ENCODE results near the gene NSUN2.
A peak's percentile ranks its signal among the peaks of the same experiment; 100 is the strongest.
"Not testable (repeated sequence)": the region's sequence is repeated elsewhere in the genome, so short reads cannot be mapped to it uniquely, and the experiment has no call there.

NSUN2 gene

DNA sequence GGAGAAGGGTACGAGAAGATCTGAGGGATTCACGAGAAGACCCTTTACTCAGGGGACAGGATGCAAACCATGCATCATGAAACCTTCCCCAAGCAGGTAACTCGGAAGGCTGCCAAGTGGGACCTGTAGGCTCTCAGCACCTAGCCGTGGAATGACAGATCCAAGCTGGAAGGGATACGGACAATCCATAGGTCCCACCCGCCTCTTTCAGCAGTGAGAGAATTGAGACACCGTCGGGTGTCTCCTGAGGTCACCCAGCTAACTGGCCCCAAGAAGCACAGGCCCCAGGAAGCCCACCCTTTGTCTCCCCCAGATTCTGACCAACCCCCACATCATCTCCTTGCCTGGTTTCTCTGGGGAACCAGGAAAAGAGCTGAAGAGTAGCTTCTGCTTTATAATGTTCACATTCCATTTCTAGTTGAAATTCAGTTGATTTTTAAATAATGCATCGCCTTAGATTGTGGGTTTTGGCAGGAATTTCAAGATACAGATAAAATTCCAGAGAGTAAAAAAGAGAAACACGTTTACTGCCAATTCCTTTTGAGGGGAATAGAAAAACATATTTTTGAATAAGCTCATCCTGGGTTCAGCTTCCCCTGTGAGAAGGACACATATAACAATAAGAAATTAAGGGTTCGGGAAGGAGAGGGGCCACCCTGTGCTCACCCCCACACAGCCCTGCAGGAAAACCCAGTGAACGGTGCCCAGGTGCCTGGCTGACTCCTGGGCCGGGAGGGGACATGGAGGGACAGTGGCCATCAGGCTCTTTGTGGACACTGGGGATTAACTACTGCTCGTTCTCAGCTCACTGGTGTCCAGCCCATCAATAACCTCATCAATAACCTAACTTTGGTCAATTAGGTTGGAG, 51.1 kb downstream of the NSUN2 start:
- no peak for DNase-seq

DNA sequence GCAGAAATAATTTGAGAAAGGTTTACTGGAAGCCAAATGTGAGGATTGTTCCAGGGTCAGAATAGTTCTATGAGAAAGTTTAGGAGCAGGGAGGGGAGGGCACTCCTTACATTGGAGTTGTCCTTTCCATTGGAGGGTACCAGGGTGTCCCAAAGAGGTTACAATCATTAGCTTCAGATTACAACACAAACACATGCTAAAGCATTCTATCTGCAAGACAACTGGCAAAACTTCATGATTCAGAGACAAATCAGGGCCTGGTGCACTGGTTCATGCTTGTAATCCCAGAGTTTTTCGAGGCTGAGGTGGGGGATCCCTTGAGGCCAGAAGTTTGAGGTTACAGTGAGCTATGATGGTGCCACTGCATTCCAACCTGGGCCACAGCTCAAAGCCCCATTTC, 51.8 kb downstream of the NSUN2 start:
- DNase-seq: no peak

DNA sequence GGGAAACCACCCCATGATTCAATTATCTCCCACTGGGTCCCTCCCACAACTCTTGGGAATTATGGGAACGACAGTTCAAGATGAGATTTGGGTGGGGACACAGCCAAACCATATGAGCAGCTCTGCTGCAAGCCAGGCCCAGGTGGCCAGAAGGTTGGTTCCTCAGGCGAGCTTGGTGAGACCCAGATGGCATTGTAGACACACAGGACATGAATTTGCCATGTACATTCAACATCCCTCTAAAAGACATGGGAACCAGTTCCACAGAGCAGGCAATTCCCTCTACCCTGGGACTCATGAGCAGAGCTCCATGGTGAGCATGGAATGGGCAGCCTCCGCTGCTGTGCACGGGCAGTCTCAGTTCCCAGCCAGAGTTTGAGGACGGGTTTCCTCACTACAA, 53.3 kb downstream of the NSUN2 start:
- no peak for DNase-seq

DNA sequence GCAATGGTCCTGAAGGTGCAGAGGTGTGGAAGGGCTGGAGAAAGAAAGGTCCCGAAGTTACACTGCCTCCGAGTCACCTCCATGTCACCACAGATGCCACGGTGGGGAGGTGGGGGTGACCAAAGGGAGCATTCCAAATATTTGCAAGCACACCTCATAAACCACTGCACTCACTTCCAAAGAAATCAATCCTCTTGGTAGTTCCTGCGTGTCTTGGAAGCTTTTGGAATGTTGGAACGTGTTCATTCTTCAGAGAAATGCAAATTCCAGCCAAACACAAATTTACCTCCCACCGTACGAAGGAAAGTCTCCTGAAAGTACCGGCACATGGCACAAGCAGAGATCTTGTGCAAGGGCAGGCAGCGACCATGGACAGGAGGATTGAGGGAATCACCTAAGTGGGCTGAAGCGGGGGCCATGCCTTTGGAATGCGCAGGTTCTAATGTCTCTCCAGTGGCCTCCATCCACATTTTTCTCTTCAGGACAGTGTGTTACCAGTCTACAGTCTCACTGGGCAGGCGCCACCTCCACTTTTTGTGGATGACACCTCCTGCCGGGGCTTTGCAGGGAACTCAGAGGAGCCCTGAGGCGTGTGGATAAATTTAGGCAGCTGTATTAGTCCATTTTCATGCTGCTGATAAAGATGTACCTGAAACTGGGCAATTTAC, 54.0 kb downstream of the NSUN2 start:
- DNase-seq: no peak

DNA sequence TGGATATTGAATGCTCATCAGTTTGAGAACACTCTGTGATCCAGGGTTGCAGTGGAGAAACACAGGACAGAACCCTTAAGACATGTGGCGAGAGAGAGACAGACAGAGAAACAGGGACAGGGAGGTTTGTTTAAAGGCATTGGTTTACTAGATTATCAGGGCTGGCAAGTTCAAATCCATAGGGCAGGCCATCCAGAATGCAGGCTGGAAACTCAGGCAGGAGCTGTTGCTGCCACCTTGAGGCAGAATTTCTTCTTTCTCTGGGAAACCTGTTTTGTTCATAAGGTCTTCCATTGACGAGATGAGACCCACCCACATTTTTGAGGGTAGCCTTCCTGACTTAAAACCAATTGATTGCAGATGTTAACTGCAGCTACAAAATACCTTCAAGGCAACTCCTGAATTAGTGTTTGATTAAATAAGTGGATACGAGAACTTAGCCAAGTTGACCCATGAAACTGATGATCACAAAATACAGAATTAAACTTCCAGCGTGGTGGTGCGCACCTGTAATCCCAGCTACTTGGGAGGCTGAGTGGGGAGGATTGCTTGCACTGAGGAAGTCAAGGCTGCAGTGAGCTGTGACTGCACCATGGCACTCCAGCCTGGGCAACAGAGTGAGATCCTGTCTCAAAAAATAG, 55.9 kb downstream of the NSUN2 start:
- peak in 1 of 2 donors; percentile 22 for DNase-seq

DNA sequence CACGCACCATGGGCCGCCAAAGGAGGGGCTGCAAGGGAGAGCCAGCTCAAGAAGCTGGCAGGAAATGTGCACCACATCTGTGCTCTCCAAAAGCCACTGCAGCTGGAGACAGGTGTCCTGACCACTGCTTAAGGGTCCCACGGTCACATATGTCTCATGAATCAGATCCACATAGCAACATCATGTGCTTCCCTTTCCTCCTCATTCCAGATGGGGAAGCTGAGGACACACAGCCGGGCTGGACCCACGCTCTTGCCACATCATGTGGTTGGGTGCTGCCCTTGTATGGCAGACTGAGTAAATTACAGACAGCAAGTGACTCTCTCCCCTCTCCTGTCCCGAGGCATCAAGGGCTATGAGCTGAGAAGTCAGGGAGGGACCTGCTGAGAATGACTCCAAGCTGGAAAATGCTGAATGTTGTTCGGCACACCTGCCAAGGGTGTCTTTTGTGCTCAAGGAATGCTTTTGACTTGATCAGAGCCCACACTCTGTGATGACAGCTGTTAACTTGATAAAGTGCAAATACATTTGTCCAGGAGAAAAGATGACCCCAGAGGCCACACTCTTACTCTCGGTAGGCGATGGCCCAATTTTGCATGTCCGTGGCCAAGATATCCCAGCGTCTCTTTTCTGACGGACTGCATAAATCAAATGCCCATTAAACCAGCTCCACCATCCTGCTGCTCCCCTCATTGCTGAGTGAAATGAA, 58.2 kb downstream of the NSUN2 start:
- DNase-seq: no peak

DNA sequence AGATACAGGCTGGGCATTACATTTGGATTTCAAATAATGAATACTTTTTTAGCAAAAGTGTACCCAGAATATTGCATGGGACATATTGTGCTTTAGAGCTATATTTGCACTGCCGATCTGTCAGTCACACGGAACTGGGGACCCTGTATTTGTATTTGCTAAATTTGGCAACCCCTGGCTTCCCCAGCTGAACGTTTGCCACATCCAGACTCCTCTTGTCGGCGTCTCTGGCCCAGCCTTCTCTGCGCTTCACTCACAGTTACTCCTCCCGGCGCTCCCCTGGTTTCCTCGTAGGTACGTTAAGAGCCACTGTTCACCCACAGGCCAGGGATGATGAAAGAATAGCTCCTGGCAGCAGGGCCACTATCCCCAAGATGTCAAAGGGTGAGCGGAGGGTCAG, 58.7 kb downstream of the NSUN2 start:
- no peak for DNase-seq

DNA sequence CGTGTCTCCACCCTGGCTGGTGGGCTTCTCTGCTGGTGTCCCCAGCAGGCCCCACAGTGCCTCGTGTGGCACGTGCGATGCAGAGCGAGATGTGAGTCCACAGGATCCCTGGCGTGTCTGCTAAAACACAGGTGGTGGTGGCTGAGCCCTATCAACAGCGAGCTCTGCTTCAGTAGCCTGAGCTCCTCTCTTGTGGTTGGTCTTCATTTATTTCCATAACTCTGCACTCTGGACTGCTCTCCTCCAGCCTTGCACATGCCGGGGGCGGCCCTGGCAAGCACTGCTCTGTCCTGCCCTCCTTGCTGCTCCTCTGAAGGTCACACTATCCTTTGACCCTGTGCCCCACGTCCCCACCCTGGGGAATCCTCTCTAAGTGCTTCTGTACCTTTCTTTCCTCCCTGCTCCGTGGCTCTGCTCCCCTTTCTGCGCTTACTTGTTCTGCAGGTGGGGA, 59.2 kb downstream of the NSUN2 start:
- no peak for DNase-seq

DNA sequence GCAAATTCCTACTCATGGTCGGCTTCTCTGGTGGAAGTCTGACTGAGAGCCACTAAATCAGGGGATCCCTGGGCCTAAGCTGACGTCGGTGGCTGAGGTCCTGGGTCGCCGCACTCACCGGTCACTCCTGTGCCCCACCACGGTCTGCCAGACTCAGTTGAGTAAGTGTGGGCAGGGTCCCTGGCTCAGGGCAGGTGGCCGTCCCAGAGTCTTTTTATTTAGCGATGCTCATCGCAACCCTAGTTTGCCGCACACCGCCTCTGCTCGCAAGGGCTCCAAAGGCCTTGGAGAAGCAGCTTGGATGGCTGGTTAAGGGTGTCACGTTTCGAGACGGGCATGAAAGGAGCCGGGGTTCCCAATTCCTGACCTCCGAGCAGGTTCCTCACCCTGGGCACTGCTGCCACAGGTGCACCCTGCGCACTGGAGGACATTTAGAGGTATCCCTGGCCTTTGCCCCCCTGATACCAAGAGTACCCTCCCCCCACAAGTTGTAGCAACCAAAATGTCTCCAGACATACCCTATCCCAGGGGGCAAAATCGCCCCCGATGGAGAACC, 59.9 kb downstream of the NSUN2 start:
- no peak for DNase-seq

DNA sequence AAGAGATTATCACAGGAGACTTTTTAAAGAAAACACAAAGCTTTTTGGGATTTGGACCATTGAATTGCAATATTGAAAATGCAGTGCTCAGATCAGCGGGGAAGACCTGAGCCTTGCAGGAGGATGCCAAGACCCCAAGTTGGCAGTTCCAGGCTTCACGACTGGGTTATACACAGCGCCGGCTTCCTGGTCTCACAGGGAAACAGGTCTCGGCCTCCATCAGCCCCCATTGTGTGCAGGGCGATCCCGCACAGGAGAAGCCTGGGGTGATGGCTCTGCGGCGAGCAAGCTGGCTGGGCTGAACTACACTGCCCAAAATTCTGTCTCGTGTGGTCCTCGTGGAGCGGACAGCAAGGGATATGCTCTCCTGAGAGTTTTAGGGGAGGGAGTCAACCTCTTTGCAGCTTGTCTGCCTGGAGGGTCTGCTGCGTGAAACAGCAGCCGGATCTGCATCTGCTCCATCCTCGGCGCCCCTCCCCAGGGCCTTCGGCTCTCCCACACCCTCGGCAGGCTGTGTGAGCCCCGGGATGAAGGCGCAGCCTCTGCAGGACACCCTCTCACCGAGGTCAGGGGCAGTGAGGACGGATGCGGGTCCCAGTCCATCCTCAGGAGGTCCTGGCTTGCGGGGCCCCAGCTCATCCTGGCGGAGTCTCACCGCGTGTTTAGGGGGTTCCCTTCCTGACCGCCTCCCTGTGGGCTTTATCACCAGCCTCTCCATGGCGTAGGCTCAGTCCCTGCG, 60.6 kb downstream of the NSUN2 start:
- no peak for DNase-seq

DNA sequence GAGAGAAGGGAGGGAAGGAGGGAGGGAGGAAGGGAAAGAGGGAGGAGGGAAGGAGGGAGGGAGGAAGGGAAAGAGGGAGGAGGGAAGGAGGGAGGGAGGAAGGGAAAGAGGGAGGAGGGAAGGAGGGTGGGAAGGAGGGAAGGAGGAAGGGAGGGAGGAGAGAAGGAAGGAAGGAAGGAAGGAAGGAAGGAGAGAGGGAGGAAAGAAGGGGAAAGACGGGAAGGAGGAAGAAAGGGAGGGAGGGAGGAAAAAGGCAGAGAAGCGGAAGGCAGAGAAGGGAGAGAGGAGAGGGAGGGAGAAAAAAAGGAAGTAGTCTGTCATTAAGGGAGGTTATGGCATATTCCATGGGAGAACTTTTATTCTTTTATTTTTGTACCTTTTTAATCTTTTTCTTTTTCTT, 61.2 kb downstream of the NSUN2 start:
- not testable (repeated sequence) for DNase-seq

DNA sequence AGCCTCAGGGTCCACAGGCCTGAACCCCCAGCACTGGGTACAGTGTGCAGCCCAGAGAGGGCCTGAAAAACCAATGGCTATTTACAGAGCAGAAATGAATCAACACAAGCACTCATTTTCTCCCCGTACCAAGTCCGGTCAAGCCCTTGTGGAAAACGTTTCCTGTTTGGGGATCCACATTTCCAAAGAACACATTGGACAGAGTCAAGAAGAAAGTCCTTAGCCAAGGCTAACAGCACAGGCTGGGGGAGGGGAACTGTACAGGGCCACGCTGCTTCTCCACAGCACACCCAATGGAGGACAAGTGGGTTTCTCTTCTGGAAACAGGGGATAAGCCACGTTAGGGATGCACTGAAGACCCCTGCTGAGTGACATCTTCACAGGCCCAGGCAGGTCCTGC, 62.3 kb downstream of the NSUN2 start:
- no peak for DNase-seq

DNA sequence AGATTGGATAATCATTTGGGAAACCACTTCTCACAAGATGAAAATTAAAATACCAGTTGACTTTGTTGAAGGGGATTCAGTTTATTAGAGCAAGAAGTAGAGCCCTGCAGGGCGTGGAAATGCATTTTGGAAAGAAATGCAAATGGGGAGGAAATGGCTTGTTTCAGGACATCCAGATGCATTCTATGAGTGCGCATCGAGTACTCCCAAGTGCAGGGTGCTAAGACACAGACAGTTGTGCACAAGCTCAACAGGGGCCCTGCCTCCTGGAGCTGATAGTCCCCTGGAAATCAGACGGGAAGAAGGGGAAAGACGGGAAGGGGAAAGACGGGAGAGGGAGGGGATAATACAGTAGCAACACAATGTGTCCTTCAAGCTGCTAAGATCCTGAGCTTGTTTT, 64.0 kb downstream of the NSUN2 start:
- no peak for DNase-seq

DNA sequence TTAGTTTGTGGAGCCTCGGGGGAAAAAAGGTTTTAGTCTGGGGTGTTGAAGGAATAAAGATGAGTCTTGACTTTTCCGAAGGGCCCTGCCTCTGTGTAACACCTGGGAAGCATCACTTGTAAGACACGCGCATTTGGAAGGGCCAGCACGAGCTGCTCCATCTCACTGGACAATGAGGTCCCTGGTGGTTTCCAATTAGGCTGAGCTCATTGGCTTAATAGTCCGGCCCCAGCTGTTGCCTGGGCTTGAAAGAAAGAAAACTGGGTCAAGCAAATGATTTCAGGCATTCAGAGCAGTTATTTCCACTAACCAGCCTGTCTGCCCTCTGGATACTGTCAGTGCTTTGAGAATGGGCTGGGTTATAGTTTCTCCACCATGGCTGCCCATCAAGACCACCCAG, 64.5 kb downstream of the NSUN2 start:
- DNase-seq: no peak

DNA sequence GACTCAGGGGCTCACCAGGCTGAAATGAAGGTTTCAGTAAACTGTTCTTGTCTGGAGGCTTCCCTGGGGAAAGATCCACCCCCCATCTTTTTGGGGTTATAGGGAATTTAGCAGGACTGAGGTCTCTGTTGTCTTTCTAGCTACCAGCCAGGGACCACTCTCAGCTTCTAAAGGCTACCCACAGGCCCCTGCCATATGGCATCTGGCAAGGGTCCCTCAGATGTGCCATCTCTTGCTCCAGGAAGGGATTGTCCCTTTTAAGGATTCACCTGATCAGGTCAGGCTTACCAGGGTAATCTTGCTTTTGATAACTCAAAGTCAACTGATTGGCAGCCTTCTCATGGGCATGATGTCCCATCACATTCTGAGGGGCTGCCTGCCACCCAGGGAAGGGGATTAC, 65.0 kb downstream of the NSUN2 start:
- DNase-seq: no peak

DNA sequence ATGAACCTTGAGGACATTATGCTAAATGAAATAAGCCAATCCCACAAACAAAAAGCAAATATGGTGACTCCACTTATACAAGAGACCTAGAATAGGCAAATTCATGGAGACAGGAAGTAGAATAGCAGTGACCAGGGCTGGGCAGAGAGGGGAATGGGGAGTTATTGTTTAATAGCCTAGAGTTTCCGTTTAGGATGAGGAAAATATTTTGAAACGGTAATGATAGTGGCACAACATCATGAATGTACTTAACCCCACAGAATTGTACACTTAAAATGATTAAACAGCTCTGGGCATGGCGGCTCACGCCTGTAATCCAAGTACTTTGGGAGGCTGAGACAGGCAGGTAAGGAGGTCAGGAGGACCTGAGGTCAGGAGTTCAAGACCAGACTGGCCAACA, 65.8 kb downstream of the NSUN2 start:
- no peak for DNase-seq

DNA sequence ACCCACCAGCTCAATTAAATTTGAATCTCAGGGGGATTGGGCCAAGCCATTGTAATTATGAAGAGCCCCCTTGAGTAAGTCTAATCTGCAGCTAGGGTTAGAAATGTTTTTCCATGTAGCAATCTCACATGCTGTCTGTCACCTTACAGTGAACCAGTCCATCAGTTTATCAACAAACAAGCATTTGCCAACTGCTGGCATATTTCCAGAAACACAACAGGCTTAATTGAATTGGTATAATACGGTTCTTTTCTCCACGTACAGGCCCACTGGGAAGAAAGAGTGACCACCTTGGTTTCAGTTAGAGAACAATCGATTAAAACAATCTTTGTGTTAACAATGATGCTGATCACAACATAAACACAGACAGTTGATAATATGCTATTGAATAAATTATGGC, 67.4 kb downstream of the NSUN2 start:
- DNase-seq: no peak

DNA sequence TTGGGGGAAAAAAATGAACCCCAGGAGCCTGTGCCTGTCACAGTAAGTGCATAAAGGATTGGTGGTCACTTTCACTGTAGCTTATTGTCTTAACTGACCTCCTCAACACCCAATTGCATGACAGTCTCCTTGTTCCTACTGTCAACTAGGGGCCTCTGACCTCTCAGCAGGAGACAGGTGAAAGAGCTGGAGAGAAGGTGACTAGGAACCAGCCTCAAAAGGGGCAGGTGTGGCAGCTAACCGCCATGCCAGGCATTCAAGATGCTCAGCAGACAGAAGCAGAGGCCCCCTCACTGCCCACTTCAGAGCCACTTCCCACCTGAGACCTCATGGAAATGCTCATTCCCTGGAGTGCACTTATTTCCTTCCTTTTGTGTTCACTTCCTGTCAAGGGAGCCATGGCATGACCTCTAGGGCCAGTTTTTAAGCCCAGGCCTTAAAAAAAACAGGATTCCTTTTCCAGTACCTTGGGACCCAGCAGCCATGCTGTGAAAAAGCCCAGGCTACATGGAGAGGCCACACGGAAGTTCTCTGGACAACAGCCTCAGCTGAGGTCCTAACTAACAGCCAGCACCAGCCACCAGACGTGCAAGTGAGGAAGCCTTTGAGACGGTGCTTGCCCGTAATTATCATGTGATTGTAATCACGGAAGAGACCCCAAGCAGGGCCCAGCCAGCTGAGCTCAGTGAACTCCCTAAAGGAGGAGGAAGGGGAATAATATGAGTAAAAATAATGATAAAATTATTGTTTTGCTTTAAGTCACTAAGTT, 74.9 kb downstream of the NSUN2 start:
- no peak for DNase-seq

DNA sequence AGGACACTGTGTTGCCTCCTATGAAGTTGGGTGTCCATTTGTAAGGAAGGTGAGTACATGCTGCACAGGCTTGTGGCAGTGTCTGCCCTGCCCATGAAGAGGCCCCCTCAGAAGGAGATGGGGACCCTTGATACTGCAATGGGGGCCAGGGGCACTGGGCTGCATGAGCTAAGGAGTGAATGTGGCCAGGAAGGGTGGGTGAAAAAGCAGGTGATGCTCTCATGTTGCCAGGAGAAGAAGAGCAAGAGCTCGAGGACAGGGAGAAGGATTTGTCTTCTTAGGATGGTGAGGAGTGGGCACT, 76.1 kb downstream of the NSUN2 start:
- no peak for DNase-seq

DNA sequence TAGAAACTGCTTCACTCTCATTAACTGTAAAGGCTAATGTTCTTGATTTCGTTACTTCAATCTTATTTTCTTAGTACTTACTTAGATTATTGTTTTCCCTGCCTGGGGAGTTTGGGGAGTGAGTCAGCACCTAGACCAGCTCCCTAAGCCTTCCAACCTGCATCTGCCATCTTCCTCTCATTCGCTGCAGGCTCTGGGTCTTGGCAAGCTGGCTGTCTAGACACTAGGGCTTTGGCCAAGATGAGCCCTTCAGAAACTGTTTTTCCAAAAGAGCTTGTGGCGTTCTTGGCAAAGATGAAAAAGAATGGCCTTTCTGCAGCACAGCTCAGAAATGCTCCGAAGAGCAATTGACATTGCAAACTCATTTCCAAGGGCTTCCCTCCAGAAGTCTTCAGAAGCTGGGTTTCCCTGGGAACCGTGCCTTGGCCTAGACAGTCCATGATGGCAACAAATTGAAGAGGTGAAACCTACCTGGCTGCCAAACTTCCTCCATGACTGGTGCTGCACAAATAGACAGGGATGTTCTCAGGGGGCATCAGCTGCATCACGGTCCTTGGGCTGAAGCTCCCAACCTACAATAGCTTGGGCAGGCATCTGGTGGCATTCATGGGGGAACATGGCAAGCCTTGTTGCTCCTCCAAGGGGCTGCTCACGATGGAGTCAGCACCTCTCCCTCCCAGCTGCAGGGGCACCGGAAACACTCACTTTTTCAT, 76.6 kb downstream of the NSUN2 start:
- DNase-seq: no peak

DNA sequence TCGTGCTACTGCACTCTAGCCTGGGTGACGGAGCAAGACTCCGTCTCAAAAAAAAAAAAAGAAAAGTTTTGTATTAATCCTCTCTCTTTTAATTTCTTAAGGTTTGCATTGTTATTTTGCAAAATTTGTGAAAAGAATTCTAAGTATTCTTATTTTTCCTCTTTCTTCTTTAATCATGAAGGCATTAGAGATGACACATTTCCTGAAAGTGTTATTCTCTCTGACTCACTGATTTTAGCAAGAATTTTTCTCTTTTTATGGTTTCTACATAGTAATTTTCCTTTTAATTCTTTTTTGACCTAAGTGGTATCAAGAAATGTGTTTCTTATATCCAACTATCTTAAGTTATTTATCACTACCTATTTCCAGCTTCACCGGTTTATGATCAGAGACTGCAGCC, 78.0 kb downstream of the NSUN2 start:
- DNase-seq: no peak
